Memory B cell (primary cell): ENCODE data around the gene DCAF11.

Experiments
- ATAC-seq: fragments of 150-1000 bp; cut with Tn5 transposase; 2 replicates; pipeline ENCODE4 v1.10.0; 2021; ENCODE audit warnings: low read depth, mild to moderate bottlenecking, moderate library complexity
- DNase-seq, 2 donors: peaks; one replicate each; pipeline ENCODE4 v3.0.0; 2022; ENCODE audit warnings: low spot score in 2 of 2
- H3K27ac Mint-ChIP-seq: one replicate; pipeline ENCODE4 v1.8.0; 2022; ENCODE audit warnings: mild to moderate bottlenecking, moderate library complexity, mixed read lengths
- H3K27me3 Mint-ChIP-seq: one replicate; pipeline ENCODE4 v1.8.0; 2022; ENCODE audit warnings: mixed read lengths
- H3K36me3 Mint-ChIP-seq: one replicate; pipeline ENCODE4 v1.8.0; 2022; ENCODE audit warnings: mild to moderate bottlenecking, mixed read lengths
- H3K4me1 Mint-ChIP-seq: one replicate; pipeline ENCODE4 v1.8.0; 2022; ENCODE audit warnings: mixed read lengths
- H3K4me3 Mint-ChIP-seq: one replicate; pipeline ENCODE4 v1.8.0; 2022; ENCODE audit warnings: mild to moderate bottlenecking, moderate library complexity, mixed read lengths
- H3K9me3 Mint-ChIP-seq: one replicate; pipeline ENCODE4 v1.8.0; 2022; ENCODE audit warnings: mixed read lengths

DCAF11 gene

GRCh38 chr14:24072881-24073877 is 41.4 kb upstream of the DCAF11 start:
- Mint-ChIP-seq H3K9me3 (no peaks in the 10 kb centered on the region), H3K27ac (no peak overlapping the region), H3K4me3 (no peak overlapping the region), H3K4me1 (peaks cover 15% of the 10 kb centered on the region), H3K27me3 (peaks cover 4% of the 10 kb centered on the region), H3K36me3 (no peaks in the 10 kb centered on the region)
- ATAC-seq (no peak), DNase-seq (no peak)

- Mint-ChIP-seq H3K36me3 (no peaks in the 10 kb centered on the region), H3K4me3 (peak overlapping the region; percentile 58), H3K27ac (peak overlapping the region; percentile 56), H3K9me3 (no peaks in the 10 kb centered on the region), H3K27me3 (peaks cover 4% of the 10 kb centered on the region), H3K4me1 (peaks cover 23% of the 10 kb centered on the region)
- ATAC-seq (no peak), DNase-seq (no peak)
These were observed 39.7 kb upstream of the DCAF11 start for GRCh38 chr14:24074625-24075484.

GRCh38 chr14:24075485-24076301 is 38.9 kb upstream of the DCAF11 start:
- Mint-ChIP-seq H3K4me1 (peaks cover 28% of the 10 kb centered on the region), H3K27ac (peak overlapping the region; percentile 56), H3K36me3 (no peaks in the 10 kb centered on the region), H3K4me3 (peak overlapping the region; percentile 58), H3K27me3 (peaks cover 4% of the 10 kb centered on the region), H3K9me3 (no peaks in the 10 kb centered on the region)
- ATAC-seq (peak; percentile 92), DNase-seq (no peak)

GRCh38 chr14:24076302-24076601 is 38.3 kb upstream of the DCAF11 start:
- peak overlapping the region; percentile 63 for H3K27ac Mint-ChIP-seq
- no peak for ATAC-seq
- no peaks in the 10 kb centered on the region for H3K9me3 Mint-ChIP-seq

GRCh38 chr14:24077086-24077485 is 37.5 kb upstream of the DCAF11 start:
- ATAC-seq (no peak), DNase-seq (no peak)
- no peaks in the 10 kb centered on the region for H3K27me3 Mint-ChIP-seq
- peaks cover 32% of the 10 kb centered on the region for H3K4me1 Mint-ChIP-seq
- H3K4me3 Mint-ChIP-seq = no peak overlapping the region
- no peaks in the 10 kb centered on the region for H3K9me3 Mint-ChIP-seq
- no peaks in the 10 kb centered on the region for H3K36me3 Mint-ChIP-seq
- peak overlapping the region; percentile 63 for H3K27ac Mint-ChIP-seq

More at GRCh38 chr14:24076302-24076601, 38.3 kb upstream of the DCAF11 start:
- H3K36me3 Mint-ChIP-seq = no peaks in the 10 kb centered on the region
- H3K4me1 Mint-ChIP-seq = peaks cover 28% of the 10 kb centered on the region
- no peak overlapping the region for H3K4me3 Mint-ChIP-seq
- no peak for DNase-seq
- H3K27me3 Mint-ChIP-seq = no peaks in the 10 kb centered on the region

DNA sequence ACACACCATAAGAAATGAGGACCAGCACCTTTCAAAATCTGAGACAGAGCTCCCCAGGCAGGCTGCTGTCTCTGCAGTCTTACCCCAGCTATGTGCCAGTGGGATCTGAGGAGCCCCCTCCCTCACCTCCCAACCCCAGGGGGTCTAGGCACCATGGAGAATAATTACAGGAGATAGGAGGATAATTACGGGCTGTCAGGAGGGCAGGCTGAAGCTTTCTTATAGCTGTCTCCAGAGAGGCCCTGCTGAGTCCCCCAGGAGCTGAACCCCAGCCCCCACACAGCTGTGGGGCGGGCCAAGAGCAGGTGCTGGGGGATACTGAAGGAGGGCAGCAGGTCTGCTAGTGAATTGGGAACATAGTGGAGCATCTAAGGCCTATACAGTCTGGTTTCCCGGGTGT is 36.4 kb upstream of the DCAF11 start:
- ATAC-seq = no peak
- H3K36me3 Mint-ChIP-seq = no peaks in the 10 kb centered on the region
- no peak overlapping the region for H3K27ac Mint-ChIP-seq
- H3K27me3 Mint-ChIP-seq = no peaks in the 10 kb centered on the region
- no peak overlapping the region for H3K4me3 Mint-ChIP-seq
- no peak for DNase-seq
- peaks cover 37% of the 10 kb centered on the region for H3K4me1 Mint-ChIP-seq
- no peaks in the 10 kb centered on the region for H3K9me3 Mint-ChIP-seq

DNA sequence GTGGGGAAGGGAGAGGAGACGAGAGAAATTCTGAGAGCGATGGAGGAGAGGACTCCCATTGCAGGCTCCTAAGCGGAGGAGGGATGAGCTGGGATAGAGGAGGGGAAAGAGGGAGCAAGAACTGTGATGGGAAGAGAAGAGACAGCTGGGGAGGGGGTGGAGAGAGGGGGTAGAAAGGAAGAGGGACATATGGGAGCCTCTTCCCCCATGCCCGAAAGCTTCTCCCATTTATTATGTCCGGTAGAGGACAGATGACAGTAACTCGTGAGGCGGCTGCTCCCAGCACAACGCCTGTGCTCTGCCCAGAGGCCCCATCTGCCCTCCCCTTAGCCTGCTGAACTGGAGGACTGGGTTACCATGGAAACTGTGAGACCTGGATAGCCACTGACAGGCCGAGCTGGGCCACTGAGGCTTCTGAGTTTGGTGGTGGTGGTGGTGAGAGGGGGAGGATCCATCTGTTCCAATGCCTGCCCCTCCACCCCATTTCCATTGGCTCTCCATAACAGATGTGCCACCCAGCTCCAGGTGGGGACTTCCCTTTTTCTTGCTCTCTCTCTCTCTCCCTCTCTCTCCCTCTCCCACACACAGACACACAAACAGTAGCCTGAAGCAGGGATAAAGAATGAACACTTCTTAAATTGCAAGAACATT is 35.0 kb upstream of the DCAF11 start:
- peaks cover 39% of the 10 kb centered on the region for H3K4me1 Mint-ChIP-seq

GRCh38 chr14:24080142-24080530 is 34.4 kb upstream of the DCAF11 start:
- Mint-ChIP-seq H3K4me3 (peak overlapping the region; percentile 65), H3K36me3 (no peaks in the 10 kb centered on the region), H3K9me3 (no peaks in the 10 kb centered on the region), H3K27me3 (no peaks in the 10 kb centered on the region), H3K27ac (peak overlapping the region; percentile 86), H3K4me1 (peaks cover 40% of the 10 kb centered on the region)
- DNase-seq (no peak), ATAC-seq (no peak)

More for the DNA sequence above, 35.0 kb upstream of the DCAF11 start:
- Mint-ChIP-seq H3K27me3 (no peaks in the 10 kb centered on the region), H3K9me3 (no peaks in the 10 kb centered on the region), H3K27ac (peak overlapping the region; percentile 86), H3K36me3 (no peaks in the 10 kb centered on the region), H3K4me3 (no peak overlapping the region)
- ATAC-seq = no peak
- no peak for DNase-seq

DNA sequence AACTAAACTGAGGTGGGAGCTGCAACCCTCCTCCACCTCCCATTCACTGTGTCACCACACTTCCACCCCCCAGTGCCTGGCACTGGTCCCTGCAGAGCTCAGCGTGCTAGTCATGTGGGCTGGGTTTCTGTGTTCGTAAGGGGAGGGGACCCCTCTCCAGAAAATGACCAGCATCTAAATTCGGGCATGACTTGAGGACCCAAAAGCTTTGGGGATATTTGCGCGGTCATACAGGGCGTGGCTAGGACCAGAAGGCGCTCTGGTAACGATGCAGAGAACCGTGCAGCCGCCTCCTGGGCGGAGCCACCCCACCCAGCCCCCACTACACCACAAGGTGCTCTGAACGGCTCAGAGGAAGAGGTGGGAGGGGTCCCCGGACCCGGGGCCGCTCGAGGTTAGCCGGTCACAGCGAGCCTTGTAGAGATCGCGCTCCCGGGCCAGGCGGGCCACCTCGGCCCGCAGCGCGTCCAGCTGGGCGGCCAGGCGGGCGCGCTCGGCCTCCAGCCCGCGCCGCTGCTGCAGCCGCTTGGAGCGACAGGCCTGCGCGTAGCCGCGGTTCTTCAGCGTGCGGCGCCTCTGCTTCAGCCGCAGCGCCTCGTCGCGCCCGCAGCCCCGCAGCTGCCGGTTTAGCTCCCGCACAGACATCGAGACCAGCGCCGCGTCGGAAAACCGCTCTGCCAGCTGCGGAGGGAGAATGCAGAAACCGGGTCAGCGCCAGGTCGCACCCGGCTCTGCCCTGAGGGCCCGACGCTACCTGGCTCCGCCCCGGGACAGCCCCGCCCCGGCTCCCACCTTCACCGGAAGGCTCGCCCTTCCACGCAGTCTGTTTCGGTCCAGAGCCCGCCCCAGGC is 33.5 kb upstream of the DCAF11 start:
- Mint-ChIP-seq H3K4me1 (peaks cover 33% of the 10 kb centered on the region), H3K27ac (peak overlapping the region; percentile 86), H3K4me3 (peak overlapping the region; percentile 88), H3K27me3 (no peaks in the 10 kb centered on the region), H3K36me3 (no peaks in the 10 kb centered on the region), H3K9me3 (no peaks in the 10 kb centered on the region)
- peak; percentile 60 to 74 for DNase-seq
- peak; percentile 94 for ATAC-seq

DNA sequence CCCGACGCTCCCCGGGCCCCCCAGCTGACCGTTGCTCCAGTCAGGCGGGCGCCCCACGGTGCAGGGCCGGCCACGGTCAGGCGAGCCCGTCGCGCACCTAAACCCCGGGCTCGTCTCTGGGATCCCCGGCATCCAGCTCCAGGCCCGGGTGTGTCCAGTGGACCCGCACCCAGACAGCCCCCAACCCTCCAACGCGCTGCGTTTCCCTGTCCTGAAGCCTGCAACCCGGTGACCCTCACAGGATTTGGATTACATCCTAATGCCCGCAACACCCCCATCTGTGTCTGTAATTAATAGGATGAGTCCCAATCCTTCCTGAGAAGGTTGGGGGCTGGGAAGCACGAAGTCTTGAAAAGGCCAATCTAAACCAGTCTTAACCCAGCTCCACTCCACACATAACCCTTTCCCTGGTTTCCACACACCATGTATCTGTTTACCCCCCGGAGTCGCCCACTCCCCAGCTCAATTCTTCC is 32.8 kb upstream of the DCAF11 start:
- Mint-ChIP-seq H3K9me3 (no peaks in the 10 kb centered on the region), H3K27ac (peak overlapping the region; percentile 86), H3K4me3 (peak overlapping the region; percentile 88), H3K36me3 (no peaks in the 10 kb centered on the region), H3K4me1 (peaks cover 30% of the 10 kb centered on the region), H3K27me3 (no peaks in the 10 kb centered on the region)
- no peak for DNase-seq
- ATAC-seq = no peak

- H3K4me1 Mint-ChIP-seq = peaks cover 33% of the 10 kb centered on the region
- no peaks in the 10 kb centered on the region for H3K9me3 Mint-ChIP-seq
- H3K27me3 Mint-ChIP-seq = no peaks in the 10 kb centered on the region
- no peak for DNase-seq
- peak overlapping the region; percentile 88 for H3K4me3 Mint-ChIP-seq
- ATAC-seq = no peak
- peak overlapping the region; percentile 86 for H3K27ac Mint-ChIP-seq
- no peaks in the 10 kb centered on the region for H3K36me3 Mint-ChIP-seq
These were observed 32.0 kb upstream of the DCAF11 start for GRCh38 chr14:24082411-24083080.

GRCh38 chr14:24083462-24083861 is 31.1 kb upstream of the DCAF11 start:
- Mint-ChIP-seq H3K4me3 (no peak overlapping the region), H3K4me1 (peaks cover 33% of the 10 kb centered on the region), H3K9me3 (no peaks in the 10 kb centered on the region)

More at GRCh38 chr14:24083462-24083861, 31.1 kb upstream of the DCAF11 start:
- Mint-ChIP-seq H3K36me3 (no peaks in the 10 kb centered on the region), H3K27ac (no peak overlapping the region), H3K27me3 (no peaks in the 10 kb centered on the region)
- no peak for DNase-seq
- ATAC-seq = no peak
